Measurements from ENCODE around the gene ITGB6. TPM values are rescaled to one million over a fixed set of nuclear protein-coding genes. Genes with fewer than 3 reads are reported as not detected.

The ITGB6 gene
- not detected for total RNA-seq

DNA sequence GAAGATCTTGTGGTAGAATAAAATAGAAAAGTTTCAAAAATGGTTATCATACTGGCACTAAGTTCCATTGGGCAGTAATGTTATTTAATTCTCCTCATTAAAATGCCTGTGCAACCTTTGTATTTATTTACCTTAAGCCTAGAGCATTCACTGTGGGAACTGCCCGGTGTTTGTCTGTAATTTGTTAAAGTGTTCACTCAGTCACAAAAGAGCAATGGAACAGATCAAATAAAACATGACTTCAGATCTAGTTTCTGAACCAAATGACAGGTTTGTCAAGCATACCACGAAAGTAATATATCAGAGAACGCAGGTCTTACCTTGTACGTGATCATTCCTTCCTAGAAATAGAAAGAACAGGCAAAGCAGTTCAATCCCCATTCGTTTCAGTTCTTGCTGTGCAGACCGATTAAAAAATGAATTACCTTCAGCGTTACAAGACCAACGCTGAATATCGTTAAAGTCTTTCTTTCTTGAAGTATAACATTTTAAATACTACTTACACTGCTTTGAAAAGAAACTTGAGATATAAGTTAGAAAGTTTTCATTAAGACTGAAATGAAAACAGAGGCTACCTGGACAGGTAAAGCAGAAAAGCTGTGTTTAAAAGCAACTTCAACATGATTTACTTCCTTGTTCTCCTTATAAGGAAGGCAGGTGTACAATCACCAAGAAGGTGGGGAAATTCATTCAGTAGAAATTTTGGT is at the start of gene ITGB6:
Gene ITGB6 (minus strand): TSS at position 590 of the 707 bp plus-strand sequence. CDS start 209 bp downstream, at position 381.
- no peak for DNase-seq (ENCODE audit: low spot score in 2 of 2)
- no peak for ATAC-seq

DNA sequence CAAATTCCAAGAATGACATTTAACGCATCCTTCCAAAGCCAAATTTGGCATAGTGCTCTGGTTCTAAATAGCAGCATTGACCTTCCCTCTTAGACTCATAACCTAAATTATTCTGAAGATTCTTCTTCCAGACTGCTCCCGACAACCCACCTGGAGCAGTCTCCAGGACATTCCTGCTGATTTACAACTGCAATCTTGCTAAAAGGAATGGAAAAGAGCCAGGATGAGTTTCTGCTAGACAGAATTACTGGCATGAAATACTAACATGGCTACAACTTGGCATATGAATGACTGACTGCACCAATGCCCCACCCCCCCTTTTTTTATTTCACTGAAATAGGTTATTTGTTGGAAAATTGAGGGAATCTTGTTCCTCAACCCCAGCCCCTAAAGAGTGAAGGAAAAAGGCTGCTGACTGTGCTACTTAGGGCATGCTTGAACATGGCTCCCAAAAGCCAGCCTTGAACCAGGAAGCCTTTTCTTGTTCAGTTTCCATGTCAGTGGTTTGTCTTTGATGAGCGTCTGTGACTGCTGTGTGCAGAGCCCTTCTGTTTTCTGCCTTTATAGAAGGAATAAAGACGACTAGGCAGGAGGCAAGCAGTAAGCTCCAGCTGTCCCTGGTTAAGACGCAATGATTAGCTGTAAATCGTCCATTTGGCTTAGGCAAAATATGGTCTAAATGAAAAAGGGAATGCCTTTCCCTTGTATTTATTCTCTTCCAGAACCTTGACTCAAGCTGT is 47.4 kb upstream of the ITGB6 start:
- H3K36me3 Mint-ChIP-seq: no peaks in the 10 kb centered on the region
- no peak overlapping the region for H3K27ac Mint-ChIP-seq
- no peaks in the 10 kb centered on the region for H3K9me3 Mint-ChIP-seq
- no peak for ATAC-seq
- DNase-seq (ENCODE audit: low spot score in 2 of 2): no peak

More for the DNA sequence above, at the start of gene ITGB6:
- Mint-ChIP-seq H3K27ac (no peak within 1 kb of the TSS), H3K36me3 (no peaks in the 10 kb centered on the region), H3K9me3 (no peaks in the 10 kb centered on the region)

DNA sequence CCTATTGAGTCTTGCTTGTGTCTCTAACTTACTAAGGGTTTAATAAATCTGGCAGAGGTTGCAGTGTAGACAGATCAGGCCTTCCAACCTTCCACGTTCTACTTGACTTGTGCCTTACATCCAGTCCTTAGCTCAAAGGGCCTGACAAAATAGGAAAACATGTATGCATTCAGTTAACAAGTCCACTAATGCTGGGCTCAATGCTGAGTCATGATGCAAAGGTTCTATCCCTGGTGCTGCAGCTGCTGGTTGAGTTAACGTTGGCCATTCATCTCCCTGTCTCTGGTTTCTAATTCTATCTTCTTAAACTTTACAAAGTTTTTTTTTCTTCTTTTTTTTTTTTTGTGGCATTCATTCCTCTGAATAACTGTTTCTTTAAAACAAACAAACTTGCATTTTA is 46.3 kb upstream of the ITGB6 start:
- no peak for DNase-seq (ENCODE audit: low spot score in 2 of 2)
- Mint-ChIP-seq H3K36me3 (no peaks in the 10 kb centered on the region), H3K9me3 (no peaks in the 10 kb centered on the region), H3K27ac (no peak overlapping the region)
- no peak for ATAC-seq

GRCh38 chr2:160245614-160246155 is 45.6 kb upstream of the ITGB6 start:
- ATAC-seq (no peak), DNase-seq (ENCODE audit: low spot score in 2 of 2) (no peak)
- Mint-ChIP-seq H3K9me3 (no peaks in the 10 kb centered on the region), H3K27ac (no peak overlapping the region), H3K36me3 (no peaks in the 10 kb centered on the region)

- DNase-seq (ENCODE audit: low spot score in 2 of 2) (no peak), ATAC-seq (no peak)
- Mint-ChIP-seq H3K9me3 (no peaks in the 10 kb centered on the region), H3K27ac (no peak overlapping the region), H3K36me3 (no peaks in the 10 kb centered on the region)
Observed at GRCh38 chr2:160242893-160243564, 43.0 kb upstream of the ITGB6 start.

- Mint-ChIP-seq H3K27ac (no peak overlapping the region), H3K9me3 (no peaks in the 10 kb centered on the region), H3K36me3 (no peaks in the 10 kb centered on the region)
- ATAC-seq: no peak
- no peak for DNase-seq (ENCODE audit: low spot score in 2 of 2)
Observed at GRCh38 chr2:160241251-160242137, 41.4 kb upstream of the ITGB6 start.

GRCh38 chr2:160239436-160239835 is 39.4 kb upstream of the ITGB6 start:
- Mint-ChIP-seq H3K27ac (no peak overlapping the region), H3K9me3 (no peaks in the 10 kb centered on the region), H3K36me3 (no peaks in the 10 kb centered on the region)
- DNase-seq (ENCODE audit: low spot score in 2 of 2) (no peak), ATAC-seq (no peak)

DNA sequence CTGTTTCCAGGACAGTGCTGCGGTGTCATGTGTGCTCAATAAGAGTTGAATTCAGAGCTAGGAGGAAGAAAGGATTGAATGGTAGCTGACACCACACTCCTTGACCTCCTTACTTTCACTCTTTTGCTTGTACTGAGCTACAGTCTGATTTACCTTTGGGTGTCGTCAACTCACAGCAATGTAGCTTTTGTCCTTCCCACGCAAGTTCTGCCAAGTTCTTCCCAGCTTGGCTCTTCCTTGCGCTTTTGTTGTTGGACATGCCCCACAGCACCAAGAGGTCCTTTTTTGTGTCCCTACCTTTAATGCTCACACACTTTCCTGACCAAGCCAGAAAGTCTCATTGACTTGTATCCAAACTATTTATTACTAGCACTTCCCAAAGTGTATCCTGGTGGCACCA is 38.3 kb upstream of the ITGB6 start:
- no peaks in the 10 kb centered on the region for H3K9me3 Mint-ChIP-seq
- no peak overlapping the region for H3K27ac Mint-ChIP-seq
- DNase-seq (ENCODE audit: low spot score in 2 of 2) (no peak), ATAC-seq (no peak)
- H3K36me3 Mint-ChIP-seq: no peaks in the 10 kb centered on the region

DNA sequence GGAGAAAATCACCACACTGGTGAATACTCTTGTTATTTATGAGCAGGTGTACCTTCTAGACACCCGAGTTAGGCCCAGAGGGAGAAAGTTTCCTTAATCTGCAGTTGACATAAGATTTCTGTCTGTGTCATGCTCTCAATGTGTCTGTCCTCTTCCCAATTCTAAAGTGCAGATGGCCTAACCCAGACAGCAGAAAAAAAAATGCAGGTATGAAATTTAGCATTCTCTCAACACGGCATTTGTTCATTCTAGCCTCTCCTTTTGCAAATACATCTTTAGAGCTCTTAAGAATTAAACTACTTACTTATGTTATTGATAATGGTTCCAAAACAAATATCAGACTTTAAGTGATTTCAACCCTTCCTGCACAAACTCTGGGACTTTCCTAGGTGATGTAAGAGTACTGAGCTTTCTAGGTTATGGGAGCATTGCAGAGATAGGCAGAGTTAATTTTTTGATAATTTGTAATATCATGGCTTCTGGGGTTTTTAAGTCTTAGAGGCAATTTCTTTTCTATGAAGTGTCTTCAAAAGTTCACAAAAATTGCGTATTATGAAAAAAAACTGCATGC is 32.9 kb upstream of the ITGB6 start:
- H3K36me3 Mint-ChIP-seq: no peaks in the 10 kb centered on the region
- ATAC-seq (no peak), DNase-seq (ENCODE audit: low spot score in 2 of 2) (no peak)
- no peaks in the 10 kb centered on the region for H3K9me3 Mint-ChIP-seq
- H3K27ac Mint-ChIP-seq: peak overlapping the region in 1 of 2 donors; percentile 9

GRCh38 chr2:160229591-160229990 is 29.5 kb upstream of the ITGB6 start:
- Mint-ChIP-seq H3K36me3 (peaks cover 0 to 7% of the 10 kb centered on the region in 2 donors), H3K27ac (no peak overlapping the region), H3K9me3 (no peaks in the 10 kb centered on the region)
- no peak for ATAC-seq
- no peak for DNase-seq (ENCODE audit: low spot score in 2 of 2)

GRCh38 chr2:160228141-160228917 is 28.3 kb upstream of the ITGB6 start:
- peaks cover 0 to 7% of the 10 kb centered on the region in 2 donors for H3K36me3 Mint-ChIP-seq
- H3K9me3 Mint-ChIP-seq: no peaks in the 10 kb centered on the region
- DNase-seq (ENCODE audit: low spot score in 2 of 2) (no peak), ATAC-seq (no peak)
- H3K27ac Mint-ChIP-seq: no peak overlapping the region

- H3K36me3 Mint-ChIP-seq: peaks cover 0 to 7% of the 10 kb centered on the region in 2 donors
- no peaks in the 10 kb centered on the region for H3K9me3 Mint-ChIP-seq
- no peak for ATAC-seq
- no peak overlapping the region for H3K27ac Mint-ChIP-seq
- no peak for DNase-seq (ENCODE audit: low spot score in 2 of 2)
Observed at GRCh38 chr2:160227293-160227915, 27.3 kb upstream of the ITGB6 start.

DNA sequence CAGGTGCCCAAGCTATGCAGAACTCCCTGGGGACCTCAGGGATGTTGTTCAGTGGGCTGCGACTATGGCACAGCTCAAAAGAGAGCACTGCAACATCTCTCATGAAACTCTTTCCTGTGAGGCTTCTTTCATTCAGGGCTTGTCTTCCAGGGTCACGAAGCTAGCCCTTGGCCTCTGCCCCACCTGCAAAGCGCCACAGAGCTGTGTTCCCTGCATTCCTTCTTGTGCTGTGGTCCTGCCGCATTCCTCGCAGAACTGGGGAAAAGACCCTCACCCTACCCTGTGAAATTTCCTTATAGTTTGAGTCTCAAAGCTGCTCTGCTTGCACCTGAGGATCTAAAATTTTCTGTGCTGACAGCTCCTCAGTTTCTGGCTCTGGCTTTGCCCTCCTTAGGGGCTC is 26.3 kb upstream of the ITGB6 start:
- Mint-ChIP-seq H3K36me3 (peaks cover 0 to 7% of the 10 kb centered on the region in 2 donors), H3K9me3 (no peaks in the 10 kb centered on the region), H3K27ac (no peak overlapping the region)
- no peak for ATAC-seq
- no peak for DNase-seq (ENCODE audit: low spot score in 2 of 2)

DNA sequence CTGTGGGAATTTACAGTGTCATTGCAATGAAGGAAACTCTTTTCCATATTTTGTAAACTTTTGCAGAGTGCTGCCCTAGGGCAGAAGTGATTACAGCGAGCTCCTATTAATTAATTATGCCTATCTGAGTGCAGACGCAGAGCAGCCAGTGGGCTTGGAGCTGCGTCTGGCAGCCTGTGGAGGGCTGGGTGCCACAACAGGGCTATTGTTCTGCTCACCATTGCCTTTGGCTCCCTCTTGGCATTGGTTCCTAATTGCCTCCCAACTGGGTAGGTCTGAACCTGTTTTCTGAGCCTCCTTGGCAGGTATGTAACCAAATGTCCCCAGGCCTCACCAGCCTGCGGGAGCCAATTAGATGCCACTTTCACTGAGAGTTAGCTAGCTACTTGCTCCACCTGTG is 25.6 kb upstream of the ITGB6 start:
- Mint-ChIP-seq H3K9me3 (no peaks in the 10 kb centered on the region), H3K36me3 (peaks cover 0 to 7% of the 10 kb centered on the region in 2 donors), H3K27ac (no peak overlapping the region)
- DNase-seq (ENCODE audit: low spot score in 2 of 2) (no peak), ATAC-seq (no peak)

DNA sequence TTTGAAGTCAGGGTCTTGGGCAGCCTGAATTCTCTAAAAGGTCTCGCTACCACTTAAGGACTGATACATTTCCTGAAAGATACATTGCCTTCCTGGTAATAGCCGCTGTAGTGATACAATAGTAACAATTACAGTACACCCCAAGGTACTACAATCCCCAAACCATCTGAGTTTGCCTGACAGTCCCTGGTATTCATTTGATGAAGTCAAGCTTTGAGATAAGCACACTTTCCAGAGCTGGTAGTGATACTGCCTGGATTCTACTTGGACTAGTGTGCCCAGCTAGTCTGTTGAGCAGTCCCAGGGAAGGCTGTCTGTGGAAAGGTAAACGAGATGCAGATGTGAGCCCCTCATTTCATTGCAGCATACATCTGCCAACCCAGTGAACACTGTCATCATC is 24.4 kb upstream of the ITGB6 start:
- Mint-ChIP-seq H3K27ac (peak overlapping the region in 1 of 2 donors; percentile 80), H3K9me3 (no peaks in the 10 kb centered on the region), H3K36me3 (peaks cover 0 to 7% of the 10 kb centered on the region in 2 donors)
- ATAC-seq: peak in 1 of 2 donors; percentile 2
- no peak for DNase-seq (ENCODE audit: low spot score in 2 of 2)

Measured in activated naive CD4-positive, alpha-beta T cell treated with anti-CD3 and anti-CD28 coated beads, Interleukin-2, amount 50 U/mL, for 72 hours (primary cell).